ENCODE data around the gene NAV2.

Gene NAV2

GRCh38 chr11:19740586-19740985, 27.9 kb downstream of the NAV2 start:
- no peak for TF ChIP-seq CTCF (IDR thresholded peaks at IDR 0.05; ENCODE audit: low read length)
- no peak for TF ChIP-seq EZH2 (optimal IDR thresholded peaks at IDR 0.05; ENCODE audit: low read depth, low read length)
- TF ChIP-seq EZH2phosphoT487 (IDR thresholded peaks at IDR 0.05; ENCODE audit: low read length): no peak
- H3K4me2 ChIP-seq (ENCODE audit: low read depth, low read length): no peak overlapping the region
- 0 out of 2 replicates have a peak, but pooled peaks cover 2% of the 10 kb centered on the region for H3K79me2 ChIP-seq (ENCODE audit: low read length)
- H3K4me3 ChIP-seq (ENCODE audit: low read length): no peak overlapping the region
- no peaks in the 10 kb centered on the region for H3K9me2 ChIP-seq (replicated peaks; ENCODE audit: insufficient read depth, low read length)
- no peaks in the 10 kb centered on the region for H4K20me1 ChIP-seq (ENCODE audit: insufficient read depth, low read length)
- H3K9ac ChIP-seq (ENCODE audit: low read length): no peak overlapping the region
- H3K4me1 ChIP-seq (ENCODE audit: low read length): no peaks in the 10 kb centered on the region
- no peaks in the 10 kb centered on the region for H3K9me3 ChIP-seq (replicated peaks; ENCODE audit: insufficient read depth, low read length)
- DNase-seq: no peak
- no peak overlapping the region for H3K27ac ChIP-seq (ENCODE audit: low read length)
- H3F3A ChIP-seq (ENCODE audit: insufficient read depth, low read length): no peaks in the 10 kb centered on the region
- H3K36me3 ChIP-seq (replicated peaks; ENCODE audit: insufficient read depth, low read length): no peaks in the 10 kb centered on the region
- H2AFZ ChIP-seq (ENCODE audit: low read length): no peak overlapping the region
- H3K27me3 ChIP-seq (replicated peaks; ENCODE audit: insufficient read depth, low read length): no peaks in the 10 kb centered on the region

- Histone ChIP-seq H3K27me3 (replicated peaks; ENCODE audit: insufficient read depth, low read length) (no peaks in the 10 kb centered on the region), H3K4me3 (ENCODE audit: low read length) (no peak overlapping the region), H3K4me2 (ENCODE audit: low read depth, low read length) (no peak overlapping the region), H3K9me3 (replicated peaks; ENCODE audit: insufficient read depth, low read length) (no peaks in the 10 kb centered on the region), H3K9me2 (replicated peaks; ENCODE audit: insufficient read depth, low read length) (no peaks in the 10 kb centered on the region), H3K27ac (ENCODE audit: low read length) (no peak overlapping the region), H3K36me3 (replicated peaks; ENCODE audit: insufficient read depth, low read length) (no peaks in the 10 kb centered on the region), H3K4me1 (ENCODE audit: low read length) (no peaks in the 10 kb centered on the region), H2AFZ (ENCODE audit: low read length) (no peak overlapping the region), H4K20me1 (ENCODE audit: insufficient read depth, low read length) (no peaks in the 10 kb centered on the region), H3F3A (ENCODE audit: insufficient read depth, low read length) (no peaks in the 10 kb centered on the region), H3K9ac (ENCODE audit: low read length) (no peak overlapping the region), H3K79me2 (ENCODE audit: low read length) (0 out of 2 replicates have a peak, but pooled peaks cover 2% of the 10 kb centered on the region)
- TF ChIP-seq CTCF (IDR thresholded peaks at IDR 0.05; ENCODE audit: low read length) (peak; percentile 87), EZH2 (optimal IDR thresholded peaks at IDR 0.05; ENCODE audit: low read depth, low read length) (no peak)
- DNase-seq: peak; percentile 66
Observed at GRCh38 chr11:19742588-19743292, 30.1 kb downstream of the NAV2 start.

- Histone ChIP-seq H3K9ac (ENCODE audit: low read length) (no peak overlapping the region), H3K4me1 (ENCODE audit: low read length) (no peaks in the 10 kb centered on the region)
Observed at GRCh38 chr11:19743622-19744021, 31.0 kb downstream of the NAV2 start.

More at GRCh38 chr11:19743622-19744021, 31.0 kb downstream of the NAV2 start:
- no peak overlapping the region for H3K4me3 ChIP-seq (ENCODE audit: low read length)
- 0 out of 2 replicates have a peak, but pooled peaks cover 2% of the 10 kb centered on the region for H3K79me2 ChIP-seq (ENCODE audit: low read length)
- H3K9me2 ChIP-seq (replicated peaks; ENCODE audit: insufficient read depth, low read length): no peaks in the 10 kb centered on the region
- no peak overlapping the region for H3K4me2 ChIP-seq (ENCODE audit: low read depth, low read length)
- DNase-seq: no peak
- no peaks in the 10 kb centered on the region for H3K27me3 ChIP-seq (replicated peaks; ENCODE audit: insufficient read depth, low read length)
- H4K20me1 ChIP-seq (ENCODE audit: insufficient read depth, low read length): no peaks in the 10 kb centered on the region
- H3K9me3 ChIP-seq (replicated peaks; ENCODE audit: insufficient read depth, low read length): no peaks in the 10 kb centered on the region
- H3K36me3 ChIP-seq (replicated peaks; ENCODE audit: insufficient read depth, low read length): no peaks in the 10 kb centered on the region
- no peak overlapping the region for H3K27ac ChIP-seq (ENCODE audit: low read length)
- H2AFZ ChIP-seq (ENCODE audit: low read length): no peak overlapping the region
- TF ChIP-seq CTCF (IDR thresholded peaks at IDR 0.05; ENCODE audit: low read length) (no peak), EZH2 (optimal IDR thresholded peaks at IDR 0.05; ENCODE audit: low read depth, low read length) (no peak), EZH2phosphoT487 (IDR thresholded peaks at IDR 0.05; ENCODE audit: low read length) (no peak)
- no peaks in the 10 kb centered on the region for H3F3A ChIP-seq (ENCODE audit: insufficient read depth, low read length)
